ENCODE results near the gene FBXO42.

The FBXO42 gene

GRCh38 chr1:16204216-16204615 is 148.1 kb downstream of the FBXO42 start:
- no peak for DNase-seq (ENCODE audit: low spot score)

- DNase-seq (ENCODE audit: low spot score), result no peak
Observed at GRCh38 chr1:16203550-16203949, 148.7 kb downstream of the FBXO42 start.

- no peak for DNase-seq (ENCODE audit: low spot score)
Observed at GRCh38 chr1:16202281-16203210, 149.7 kb downstream of the FBXO42 start.

- DNase-seq (ENCODE audit: low spot score), result no peak
Observed at GRCh38 chr1:16199700-16200099, 152.6 kb downstream of the FBXO42 start.

- DNase-seq (ENCODE audit: low spot score), result no peak
Observed at GRCh38 chr1:16199157-16199501, 153.2 kb downstream of the FBXO42 start.

- no peak for DNase-seq (ENCODE audit: low spot score)
Observed at GRCh38 chr1:16198444-16199156, 153.7 kb downstream of the FBXO42 start.

- no peak for DNase-seq (ENCODE audit: low spot score)
Observed at GRCh38 chr1:16196874-16197273, 155.4 kb downstream of the FBXO42 start.

Data from globus pallidus (tissue), 1 donor.